GM18858 (cell line): ENCODE data around the gene ST8SIA6.

Experiments used
- ATAC-seq: cut with Tn5 transposase; IDR thresholded peaks from one replicate; pipeline ENCODE4 v1.9.1; 2021; ENCODE audit not compliant: unreplicated experiment

The ST8SIA6 gene

GRCh38 chr10:17273403-17273802, 181.0 kb downstream of the ST8SIA6 start:
- ATAC-seq: no peak

- ATAC-seq: no peak
Measured at GRCh38 chr10:17272648-17273047, 181.7 kb downstream of the ST8SIA6 start.
